SU-DHL-6 (cell line): ENCODE measurements around the gene TACR1.

ENCODE experiments used
- H2AFZ ChIP-seq: fragments of 200-600 bp; sonication (generic); 2 replicates; pipeline ENCODE4 v1.6.1; 2014; ENCODE audit warnings: low read depth, mild to moderate bottlenecking, moderate library complexity, mixed read lengths, antibody characterized with exemption, low read length; ENCODE audit not compliant: severe bottlenecking
- H3F3A ChIP-seq: fragments of 200-600 bp; shearing (Covaris generic); 2 replicates; pipeline ENCODE4 v1.6.0; 2016; ENCODE audit warnings: antibody characterized with exemption, mild to moderate bottlenecking; ENCODE audit not compliant: insufficient read depth
- H3K27ac ChIP-seq: fragments of 200-600 bp; sonication (generic); 2 replicates; pipeline ENCODE4 v1.5.1; 2016; ENCODE audit warnings: low read depth, mild to moderate bottlenecking, low read length, moderate library complexity, mixed read lengths
- H3K27me3 ChIP-seq: fragments of 200-600 bp; sonication (generic), shearing (Covaris generic); 2 replicates; pipeline ENCODE4 v1.6.0; 2014; ENCODE audit warnings: mild to moderate bottlenecking, low read length
- H3K36me3 ChIP-seq: fragments of 200-600 bp; sonication (generic); 2 replicates; pipeline ENCODE4 v1.6.1; 2014; ENCODE audit warnings: mild to moderate bottlenecking, low read length, mixed read lengths
- H3K4me2 ChIP-seq: fragments of 300-600, 200-600 bp; shearing (Covaris generic), sonication (generic); 2 replicates; pipeline ENCODE4 v1.6.0; 2014; ENCODE audit warnings: low read length, low read depth, mild to moderate bottlenecking; ENCODE audit not compliant: poor library complexity, severe bottlenecking
- H3K4me3 ChIP-seq: fragments of 200-600 bp; sonication (generic); 2 replicates; pipeline ENCODE4 v1.5.1; 2014; ENCODE audit warnings: antibody characterized with exemption, low read length, mild to moderate bottlenecking, mixed read lengths; ENCODE audit not compliant: insufficient read depth, poor library complexity, severe bottlenecking
- H3K79me2 ChIP-seq: fragments of 200-600 bp; sonication (generic); 2 replicates; pipeline ENCODE4 v1.6.1; 2014; ENCODE audit warnings: mild to moderate bottlenecking, low read length, moderate library complexity; ENCODE audit not compliant: insufficient read depth
- H3K9ac ChIP-seq: fragments of 200-600 bp; sonication (generic); 2 replicates; pipeline ENCODE4 v1.7.0; 2014; ENCODE audit warnings: mild to moderate bottlenecking, low read length
- H3K9me2 ChIP-seq: fragments of 200-600 bp; sonication (generic); replicated peaks from 2 replicates; pipeline ENCODE4 v1.6.1; 2014; ENCODE audit warnings: low read length; ENCODE audit not compliant: insufficient read depth
- H3K9me3 ChIP-seq: fragments of 200-600 bp; sonication (generic); 2 replicates; pipeline ENCODE4 v1.6.1; 2014; ENCODE audit warnings: low read length, mixed read lengths; ENCODE audit not compliant: insufficient read depth
- H4K20me1 ChIP-seq: fragments of 200-600 bp; sonication (generic); 2 replicates; pipeline ENCODE4 v1.6.1; 2014; ENCODE audit warnings: low read depth, mild to moderate bottlenecking, antibody characterized with exemption, low read length, moderate library complexity, mixed read lengths
- EZH2phosphoT487 ChIP-seq: fragments of 200-600 bp; sonication (generic), shearing (Covaris generic); conservative IDR thresholded peaks from 2 replicates; pipeline ENCODE4 v1.6.1; 2018; ENCODE audit warnings: mild to moderate bottlenecking, antibody characterized with exemption, low read length, moderate library complexity, mixed read lengths
- TF ChIP-seq, protein P1 (sequence below): fragments of 200-600 bp; sonication (generic); IDR thresholded peaks from one replicate; pipeline ENCODE4 v1.5.1; 2017; ENCODE audit warnings: antibody characterized with exemption, mild to moderate bottlenecking, low read length, moderate library complexity; ENCODE audit not compliant: insufficient read depth, poor library complexity, severe bottlenecking

Gene TACR1

GRCh38 chr2:75027886-75028285 is 171.4 kb downstream of the TACR1 start:
- Histone ChIP-seq H2AFZ (no peak overlapping the region), H3K9me2 (no peaks in the 10 kb centered on the region), H4K20me1 (no peaks in the 10 kb centered on the region), H3K9me3 (no peaks in the 10 kb centered on the region), H3K27ac (no peak overlapping the region), H3K4me2 (no peak overlapping the region), H3F3A (no peaks in the 10 kb centered on the region), H3K27me3 (no peaks in the 10 kb centered on the region), H3K79me2 (no peaks in the 10 kb centered on the region), H3K9ac (no peak overlapping the region), H3K36me3 (no peaks in the 10 kb centered on the region), H3K4me3 (no peak overlapping the region)
- TF ChIP-seq EZH2phosphoT487: no peak
- TF ChIP-seq, protein P1, sequence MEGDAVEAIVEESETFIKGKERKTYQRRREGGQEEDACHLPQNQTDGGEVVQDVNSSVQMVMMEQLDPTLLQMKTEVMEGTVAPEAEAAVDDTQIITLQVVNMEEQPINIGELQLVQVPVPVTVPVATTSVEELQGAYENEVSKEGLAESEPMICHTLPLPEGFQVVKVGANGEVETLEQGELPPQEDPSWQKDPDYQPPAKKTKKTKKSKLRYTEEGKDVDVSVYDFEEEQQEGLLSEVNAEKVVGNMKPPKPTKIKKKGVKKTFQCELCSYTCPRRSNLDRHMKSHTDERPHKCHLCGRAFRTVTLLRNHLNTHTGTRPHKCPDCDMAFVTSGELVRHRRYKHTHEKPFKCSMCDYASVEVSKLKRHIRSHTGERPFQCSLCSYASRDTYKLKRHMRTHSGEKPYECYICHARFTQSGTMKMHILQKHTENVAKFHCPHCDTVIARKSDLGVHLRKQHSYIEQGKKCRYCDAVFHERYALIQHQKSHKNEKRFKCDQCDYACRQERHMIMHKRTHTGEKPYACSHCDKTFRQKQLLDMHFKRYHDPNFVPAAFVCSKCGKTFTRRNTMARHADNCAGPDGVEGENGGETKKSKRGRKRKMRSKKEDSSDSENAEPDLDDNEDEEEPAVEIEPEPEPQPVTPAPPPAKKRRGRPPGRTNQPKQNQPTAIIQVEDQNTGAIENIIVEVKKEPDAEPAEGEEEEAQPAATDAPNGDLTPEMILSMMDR: no peak

GRCh38 chr2:75025633-75026380 is 173.5 kb downstream of the TACR1 start:
- H3K4me3 ChIP-seq: no peak overlapping the region

DNA sequence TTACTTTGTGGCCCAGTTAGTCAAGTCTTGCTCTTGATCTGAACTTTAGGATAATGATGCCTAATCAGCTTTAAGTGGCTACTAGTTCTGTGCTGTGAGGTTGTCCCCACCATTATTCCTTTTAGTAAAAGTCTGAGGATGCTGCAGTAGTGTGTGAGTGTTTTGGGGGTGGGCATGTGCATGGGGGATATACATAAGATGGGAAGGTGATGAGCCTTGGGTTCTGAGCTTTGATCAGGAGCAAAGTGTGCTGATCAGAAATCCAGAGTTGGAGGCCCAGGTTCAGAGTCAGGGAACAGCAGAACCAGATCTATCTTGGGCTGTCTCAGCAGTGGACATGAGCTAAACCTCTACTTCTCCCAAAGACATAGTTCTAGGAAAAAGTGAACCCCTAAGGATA is 174.1 kb downstream of the TACR1 start:
- Histone ChIP-seq H3K27ac (no peak overlapping the region), H3K9ac (no peak overlapping the region), H3K27me3 (no peaks in the 10 kb centered on the region), H3K4me2 (no peak overlapping the region), H4K20me1 (no peaks in the 10 kb centered on the region), H3K4me3 (no peak overlapping the region), H3K9me2 (no peaks in the 10 kb centered on the region), H2AFZ (no peak overlapping the region), H3K9me3 (no peaks in the 10 kb centered on the region), H3K36me3 (no peaks in the 10 kb centered on the region), H3F3A (no peaks in the 10 kb centered on the region), H3K79me2 (no peaks in the 10 kb centered on the region)
- TF ChIP-seq EZH2phosphoT487: no peak
- TF ChIP-seq, protein P1: no peak

More at GRCh38 chr2:75025633-75026380, 173.5 kb downstream of the TACR1 start:
- no peaks in the 10 kb centered on the region for H3K36me3 ChIP-seq
- H3K9me2 ChIP-seq: no peaks in the 10 kb centered on the region
- H3K27ac ChIP-seq: no peak overlapping the region
- H3K27me3 ChIP-seq: no peaks in the 10 kb centered on the region
- no peak overlapping the region for H3K4me2 ChIP-seq
- H3K9ac ChIP-seq: no peak overlapping the region
- H3K79me2 ChIP-seq: no peaks in the 10 kb centered on the region
- no peak overlapping the region for H2AFZ ChIP-seq
- no peaks in the 10 kb centered on the region for H3K9me3 ChIP-seq
- H3F3A ChIP-seq: no peaks in the 10 kb centered on the region
- no peaks in the 10 kb centered on the region for H4K20me1 ChIP-seq
- no peak for TF ChIP-seq EZH2phosphoT487
- TF ChIP-seq, protein P1: no peak
